Central memory CD8-positive, alpha-beta T cell (primary cell): ENCODE measurements around the gene RAB15.

Experiments used
- ATAC-seq: fragments of 150-1000 bp; cut with Tn5 transposase; replicated peaks from 2 replicates; pipeline ENCODE4 v1.10.0; 2022; ENCODE audit warnings: mild to moderate bottlenecking, moderate FRiP score, moderate number of reproducible peaks; ENCODE audit not compliant: poor library complexity, severe bottlenecking; ENCODE audit errors: extremely low read depth
- DNase-seq, 2 donors: peaks; one replicate each; pipeline ENCODE4 v3.0.0; 2021; ENCODE audit warnings: low spot score in 2 of 2
- H3K27ac Mint-ChIP-seq: one replicate; pipeline ENCODE4 v1.8.0; 2022; ENCODE audit warnings: low read depth, mild to moderate bottlenecking, moderate library complexity, mixed read lengths
- H3K27me3 Mint-ChIP-seq: one replicate; pipeline ENCODE4 v1.8.0; 2022; ENCODE audit warnings: mixed read lengths
- H3K36me3 Mint-ChIP-seq: one replicate; pipeline ENCODE4 v1.8.0; 2022; ENCODE audit warnings: mild to moderate bottlenecking, moderate library complexity, mixed read lengths; ENCODE audit not compliant: insufficient read depth
- H3K4me1 Mint-ChIP-seq: one replicate; pipeline ENCODE4 v1.8.0; 2022; ENCODE audit warnings: mixed read lengths
- H3K4me3 Mint-ChIP-seq: one replicate; pipeline ENCODE4 v1.8.0; 2022; ENCODE audit warnings: mild to moderate bottlenecking, moderate library complexity, mixed read lengths
- H3K9me3 Mint-ChIP-seq: one replicate; pipeline ENCODE4 v1.8.0; 2022; ENCODE audit warnings: mixed read lengths

RAB15 gene

GRCh38 chr14:64971943-64972791 lies at the start of gene RAB15:
RAB15 (minus strand) TSS chr14:64972336; CDS start chr14:64972076, 260 bp downstream.
- DNase-seq = no peak
- peak within 1 kb of the TSS; percentile 85 for H3K4me3 Mint-ChIP-seq
- H3K9me3 Mint-ChIP-seq = no peaks in the 10 kb centered on the region
- peak; percentile 53 for ATAC-seq
- H3K27ac Mint-ChIP-seq = peak within 1 kb of the TSS; percentile 71
- peaks cover 6% of the 10 kb centered on the region for H3K36me3 Mint-ChIP-seq
- H3K4me1 Mint-ChIP-seq = peaks cover 17% of the 10 kb centered on the region
- no peaks in the 10 kb centered on the region for H3K27me3 Mint-ChIP-seq

GRCh38 chr14:65019944-65020566 lies 47.9 kb upstream of the RAB15 start:
- no peaks in the 10 kb centered on the region for H3K9me3 Mint-ChIP-seq
- H3K36me3 Mint-ChIP-seq = peaks cover 17% of the 10 kb centered on the region
- ATAC-seq (no peak), DNase-seq (no peak)
- no peaks in the 10 kb centered on the region for H3K4me1 Mint-ChIP-seq
- no peak overlapping the region for H3K4me3 Mint-ChIP-seq
- H3K27me3 Mint-ChIP-seq = no peaks in the 10 kb centered on the region
- no peak overlapping the region for H3K27ac Mint-ChIP-seq

- Mint-ChIP-seq H3K27ac (no peak overlapping the region), H3K9me3 (no peaks in the 10 kb centered on the region), H3K36me3 (peaks cover 20% of the 10 kb centered on the region), H3K4me1 (no peaks in the 10 kb centered on the region), H3K4me3 (no peak overlapping the region), H3K27me3 (no peaks in the 10 kb centered on the region)
- ATAC-seq = no peak
- no peak for DNase-seq
Observed at GRCh38 chr14:65016471-65016870, 44.3 kb upstream of the RAB15 start.

GRCh38 chr14:65015391-65015790 lies 43.3 kb upstream of the RAB15 start:
- DNase-seq = no peak
- peaks cover 21% of the 10 kb centered on the region for H3K36me3 Mint-ChIP-seq
- no peak for ATAC-seq
- no peaks in the 10 kb centered on the region for H3K9me3 Mint-ChIP-seq
- H3K27me3 Mint-ChIP-seq = no peaks in the 10 kb centered on the region
- H3K27ac Mint-ChIP-seq = no peak overlapping the region
- H3K4me3 Mint-ChIP-seq = no peak overlapping the region
- H3K4me1 Mint-ChIP-seq = no peaks in the 10 kb centered on the region

- Mint-ChIP-seq H3K4me1 (no peaks in the 10 kb centered on the region), H3K4me3 (no peak overlapping the region), H3K9me3 (no peaks in the 10 kb centered on the region), H3K27me3 (no peaks in the 10 kb centered on the region), H3K27ac (no peak overlapping the region), H3K36me3 (peaks cover 23% of the 10 kb centered on the region)
- ATAC-seq (no peak), DNase-seq (no peak)
Observed at GRCh38 chr14:65012353-65012752, 40.2 kb upstream of the RAB15 start.

GRCh38 chr14:65011538-65011937 lies 39.4 kb upstream of the RAB15 start:
- H3K9me3 Mint-ChIP-seq = no peaks in the 10 kb centered on the region
- H3K36me3 Mint-ChIP-seq = peaks cover 19% of the 10 kb centered on the region
- no peak overlapping the region for H3K27ac Mint-ChIP-seq
- no peak overlapping the region for H3K4me3 Mint-ChIP-seq
- DNase-seq (no peak), ATAC-seq (no peak)
- no peaks in the 10 kb centered on the region for H3K27me3 Mint-ChIP-seq
- H3K4me1 Mint-ChIP-seq = no peaks in the 10 kb centered on the region

- ATAC-seq (no peak), DNase-seq (no peak)
- Mint-ChIP-seq H3K36me3 (peaks cover 8% of the 10 kb centered on the region), H3K27me3 (no peaks in the 10 kb centered on the region), H3K27ac (no peak overlapping the region), H3K4me3 (no peak overlapping the region), H3K9me3 (no peaks in the 10 kb centered on the region), H3K4me1 (no peaks in the 10 kb centered on the region)
Observed at GRCh38 chr14:65010211-65010931, 38.2 kb upstream of the RAB15 start.

- Mint-ChIP-seq H3K36me3 (peaks cover 8% of the 10 kb centered on the region), H3K4me3 (no peak overlapping the region), H3K27me3 (no peaks in the 10 kb centered on the region)
Observed at GRCh38 chr14:65007202-65007601, 35.1 kb upstream of the RAB15 start.

GRCh38 chr14:65006261-65006721 lies 34.2 kb upstream of the RAB15 start:
- DNase-seq (no peak), ATAC-seq (no peak)
- no peaks in the 10 kb centered on the region for H3K27me3 Mint-ChIP-seq
- no peak overlapping the region for H3K27ac Mint-ChIP-seq
- no peaks in the 10 kb centered on the region for H3K9me3 Mint-ChIP-seq
- H3K4me3 Mint-ChIP-seq = no peak overlapping the region
- no peaks in the 10 kb centered on the region for H3K4me1 Mint-ChIP-seq
- H3K36me3 Mint-ChIP-seq = peaks cover 8% of the 10 kb centered on the region

More at GRCh38 chr14:65007202-65007601, 35.1 kb upstream of the RAB15 start:
- no peak for ATAC-seq
- no peak for DNase-seq
- Mint-ChIP-seq H3K27ac (no peak overlapping the region), H3K9me3 (no peaks in the 10 kb centered on the region), H3K4me1 (no peaks in the 10 kb centered on the region)

- no peaks in the 10 kb centered on the region for H3K27me3 Mint-ChIP-seq
- H3K4me3 Mint-ChIP-seq = no peak overlapping the region
- peaks cover 3% of the 10 kb centered on the region for H3K36me3 Mint-ChIP-seq
- no peak for DNase-seq
- H3K9me3 Mint-ChIP-seq = no peaks in the 10 kb centered on the region
- H3K27ac Mint-ChIP-seq = no peak overlapping the region
- H3K4me1 Mint-ChIP-seq = no peaks in the 10 kb centered on the region
- no peak for ATAC-seq
Observed at GRCh38 chr14:65003394-65003793, 31.3 kb upstream of the RAB15 start.

GRCh38 chr14:65002586-65003210 lies 30.6 kb upstream of the RAB15 start:
- H3K9me3 Mint-ChIP-seq = no peaks in the 10 kb centered on the region
- H3K4me3 Mint-ChIP-seq = no peak overlapping the region
- peaks cover 3% of the 10 kb centered on the region for H3K36me3 Mint-ChIP-seq
- peaks cover 5% of the 10 kb centered on the region for H3K4me1 Mint-ChIP-seq
- DNase-seq (no peak), ATAC-seq (no peak)
- H3K27ac Mint-ChIP-seq = no peak overlapping the region
- no peaks in the 10 kb centered on the region for H3K27me3 Mint-ChIP-seq

- Mint-ChIP-seq H3K4me1 (peaks cover 12% of the 10 kb centered on the region), H3K36me3 (peaks cover 3% of the 10 kb centered on the region), H3K27ac (no peak overlapping the region), H3K9me3 (no peaks in the 10 kb centered on the region), H3K4me3 (no peak overlapping the region), H3K27me3 (no peaks in the 10 kb centered on the region)
- ATAC-seq = no peak
- no peak for DNase-seq
Observed at GRCh38 chr14:65001723-65002122, 29.6 kb upstream of the RAB15 start.
